NCI-H345 (cell line): ENCODE data around the gene UBE2R2.
"Not testable (repeated sequence)": the region's sequence is repeated elsewhere in the genome, so short reads cannot be mapped to it uniquely, and the experiment has no call there.

Source experiments
- DNase-seq: peaks from one replicate; lab custom pipeline; 2025; lab: John Stamatoyannopoulos, UW

Gene UBE2R2

GRCh38 chr9:33927694-33928093 lies 110.7 kb downstream of the UBE2R2 start:
- DNase-seq, result no peak

- DNase-seq, result no peak
Observed at GRCh38 chr9:33931326-33931725, 114.4 kb downstream of the UBE2R2 start.

- no peak for DNase-seq
Observed at GRCh38 chr9:33932078-33932807, 115.3 kb downstream of the UBE2R2 start.

GRCh38 chr9:33934188-33934878 lies 117.4 kb downstream of the UBE2R2 start:
- no peak for DNase-seq

GRCh38 chr9:33939924-33940874 lies 123.2 kb downstream of the UBE2R2 start:
- no peak for DNase-seq

GRCh38 chr9:33942471-33943083 lies 125.6 kb downstream of the UBE2R2 start:
- DNase-seq, result no peak

GRCh38 chr9:33943389-33943788 lies 126.4 kb downstream of the UBE2R2 start:
- DNase-seq, result no peak

- no peak for DNase-seq
Observed at GRCh38 chr9:33946779-33947535, 130.0 kb downstream of the UBE2R2 start.

GRCh38 chr9:33950371-33950770 lies 133.4 kb downstream of the UBE2R2 start:
- no peak for DNase-seq

- DNase-seq, result no peak
Observed at GRCh38 chr9:33952066-33952465, 135.1 kb downstream of the UBE2R2 start.

- DNase-seq, result no peak
Observed at GRCh38 chr9:33956544-33956943, 139.6 kb downstream of the UBE2R2 start.

- no peak for DNase-seq
Observed at GRCh38 chr9:33959725-33960124, 142.8 kb downstream of the UBE2R2 start.

GRCh38 chr9:33962468-33962867 lies 145.5 kb downstream of the UBE2R2 start:
- not testable (repeated sequence) for DNase-seq

- DNase-seq, result no peak
Observed at GRCh38 chr9:33964086-33964768, 147.3 kb downstream of the UBE2R2 start.
